ENCODE results near the gene GRK1.

- no peak for TF ChIP-seq ZFX (IDR thresholded peaks at IDR 0.05; ENCODE audit: borderline replicate concordance)
- peak; percentile 39 for TF ChIP-seq CTCF (IDR thresholded peaks at IDR 0.05)
Measured at GRCh38 chr13:113731192-113732175, 64.5 kb downstream of the GRK1 start.

Data from 22Rv1 (cell line).